Measurements from ENCODE around the gene ISG15.
"Not testable (repeated sequence)": the region's sequence is repeated elsewhere in the genome, so short reads cannot be mapped to it uniquely, and the experiment has no call there.

ISG15 gene

DNA sequence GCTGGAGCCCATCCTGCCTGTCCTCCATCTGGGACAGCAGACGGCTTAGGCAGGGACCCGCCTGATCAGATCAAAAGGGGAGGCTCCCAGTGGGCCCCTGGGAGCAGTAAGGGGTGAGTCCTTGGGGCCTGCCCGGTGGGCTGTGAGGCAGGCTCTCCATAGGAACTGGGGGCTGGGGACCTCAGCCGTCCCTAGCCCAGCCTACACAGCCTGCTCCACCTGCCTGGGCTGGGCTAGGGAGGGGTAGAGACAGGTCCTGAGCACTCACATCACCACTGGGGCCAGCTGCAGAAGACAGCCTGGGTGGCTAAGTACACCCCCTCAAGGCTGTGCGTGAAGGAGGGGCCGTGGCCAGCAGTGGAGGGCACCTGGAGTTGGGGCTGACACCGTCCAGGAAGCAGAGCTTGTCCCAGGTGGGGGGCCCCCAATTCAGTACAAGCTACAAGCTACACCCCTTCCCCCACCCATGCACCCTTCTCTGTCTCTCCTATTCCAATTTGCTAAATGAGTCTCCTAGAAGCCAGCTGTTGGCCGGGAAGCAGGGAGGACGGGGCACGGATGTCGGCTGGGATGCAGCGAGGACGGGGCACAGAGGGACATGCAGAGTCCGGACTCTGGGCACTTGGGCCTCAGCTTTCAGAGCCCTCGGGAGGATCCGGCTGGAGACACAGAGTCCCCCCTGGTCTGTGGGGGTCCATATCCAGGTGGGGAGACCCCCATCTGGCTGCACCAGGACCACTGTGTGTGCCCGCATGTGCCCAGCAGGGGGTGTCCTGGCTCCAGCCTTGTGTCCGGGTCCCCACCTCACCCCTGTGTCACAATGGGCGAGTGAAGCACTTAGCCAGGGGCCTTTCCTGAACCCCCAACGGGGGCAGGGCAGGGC lies 1.7 kb downstream of the ISG15 start:
- Histone ChIP-seq H3K9ac (ENCODE audit: low read length) (peak overlapping the region; percentile 73), H3K36me3 (ENCODE audit: insufficient read depth, low read length) (no peaks in the 10 kb centered on the region; the same call in 1 of the 2 replicates), H3K79me2 (ENCODE audit: insufficient read depth, low read length) (no peaks in the 10 kb centered on the region), H3K9me2 (ENCODE audit: low read depth, low read length) (no peaks in the 10 kb centered on the region), H4K20me1 (ENCODE audit: insufficient read depth, low read length) (no peaks in the 10 kb centered on the region), H3K4me1 (ENCODE audit: insufficient read depth, low read length, severe bottlenecking) (peaks cover 23% of the 10 kb centered on the region), H2AFZ (ENCODE audit: low read length) (no peak overlapping the region), H3K4me3 (ENCODE audit: low read depth, low read length, poor library complexity, severe bottlenecking) (peak overlapping the region; percentile 80), H3K4me2 (ENCODE audit: low read length) (peak overlapping the region; percentile 88), H3F3A (ENCODE audit: insufficient read depth, low read length) (no peaks in the 10 kb centered on the region), H3K27me3 (ENCODE audit: insufficient read depth, low read length) (no peaks in the 10 kb centered on the region), H3K9me3 (ENCODE audit: low read length) (no peaks in the 10 kb centered on the region), H3K27ac (ENCODE audit: low read depth, low read length, poor library complexity, severe bottlenecking) (peak overlapping the region; percentile 55)
- no peak for TF ChIP-seq EZH2 (IDR thresholded peaks at IDR 0.05; ENCODE audit: borderline replicate concordance, low read length)
- TF ChIP-seq, protein P1, sequence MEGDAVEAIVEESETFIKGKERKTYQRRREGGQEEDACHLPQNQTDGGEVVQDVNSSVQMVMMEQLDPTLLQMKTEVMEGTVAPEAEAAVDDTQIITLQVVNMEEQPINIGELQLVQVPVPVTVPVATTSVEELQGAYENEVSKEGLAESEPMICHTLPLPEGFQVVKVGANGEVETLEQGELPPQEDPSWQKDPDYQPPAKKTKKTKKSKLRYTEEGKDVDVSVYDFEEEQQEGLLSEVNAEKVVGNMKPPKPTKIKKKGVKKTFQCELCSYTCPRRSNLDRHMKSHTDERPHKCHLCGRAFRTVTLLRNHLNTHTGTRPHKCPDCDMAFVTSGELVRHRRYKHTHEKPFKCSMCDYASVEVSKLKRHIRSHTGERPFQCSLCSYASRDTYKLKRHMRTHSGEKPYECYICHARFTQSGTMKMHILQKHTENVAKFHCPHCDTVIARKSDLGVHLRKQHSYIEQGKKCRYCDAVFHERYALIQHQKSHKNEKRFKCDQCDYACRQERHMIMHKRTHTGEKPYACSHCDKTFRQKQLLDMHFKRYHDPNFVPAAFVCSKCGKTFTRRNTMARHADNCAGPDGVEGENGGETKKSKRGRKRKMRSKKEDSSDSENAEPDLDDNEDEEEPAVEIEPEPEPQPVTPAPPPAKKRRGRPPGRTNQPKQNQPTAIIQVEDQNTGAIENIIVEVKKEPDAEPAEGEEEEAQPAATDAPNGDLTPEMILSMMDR (IDR thresholded peaks at IDR 0.05; ENCODE audit: low read length): peak; percentile 45

DNA sequence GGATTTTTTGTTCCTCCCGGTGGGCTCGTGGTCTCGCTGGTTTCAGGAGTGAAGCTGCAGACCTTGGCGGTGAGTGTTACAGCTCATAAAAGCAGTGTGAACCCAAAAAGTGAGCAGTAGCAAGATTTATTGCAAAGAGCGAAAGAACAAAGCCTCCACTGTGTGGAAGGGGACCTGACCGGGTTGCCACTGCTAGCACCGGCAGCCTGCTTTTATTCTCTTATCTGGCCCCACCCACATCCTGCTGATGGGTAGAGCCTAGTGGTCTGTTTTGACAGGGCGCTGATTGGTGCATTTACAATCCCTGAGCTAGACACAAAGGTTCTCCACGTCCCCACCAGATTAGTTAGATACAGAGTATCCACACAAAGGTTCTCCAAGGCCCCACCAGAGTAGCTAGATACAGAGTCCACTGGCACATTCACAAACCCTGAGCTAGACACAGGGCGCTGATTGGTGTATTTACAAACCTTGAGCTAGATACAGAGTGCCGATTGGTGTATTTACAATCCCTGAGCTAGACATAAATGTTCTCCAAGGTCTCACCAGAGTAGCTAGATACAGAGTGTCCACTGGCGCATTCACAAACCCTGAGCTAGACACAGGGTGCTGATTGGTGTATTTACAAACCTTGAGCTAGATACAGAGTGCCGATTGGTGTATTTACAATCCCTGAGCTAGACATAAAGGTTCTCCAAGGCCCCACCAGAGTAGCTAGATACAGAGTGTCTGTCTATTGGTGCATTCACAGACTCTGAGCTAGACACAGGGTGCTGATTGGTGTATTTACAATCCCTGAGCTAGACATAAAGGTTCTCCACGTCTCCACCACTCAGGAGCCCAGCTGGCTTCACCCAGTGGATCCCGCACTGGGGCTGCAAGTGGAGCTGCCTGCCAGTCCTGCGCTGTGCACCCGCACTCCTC lies 4.4 kb downstream of the ISG15 start:
- H3K27me3 ChIP-seq (ENCODE audit: insufficient read depth, low read length); H3K27ac ChIP-seq (ENCODE audit: low read depth, low read length, poor library complexity, severe bottlenecking); H3K36me3 ChIP-seq (ENCODE audit: insufficient read depth, low read length); H3K9me3 ChIP-seq (ENCODE audit: low read length); H3K4me2 ChIP-seq (ENCODE audit: low read length); H3K79me2 ChIP-seq (ENCODE audit: insufficient read depth, low read length); H3K9me2 ChIP-seq (ENCODE audit: low read depth, low read length); H3K9ac ChIP-seq (ENCODE audit: low read length); H3F3A ChIP-seq (ENCODE audit: insufficient read depth, low read length); H4K20me1 ChIP-seq (ENCODE audit: insufficient read depth, low read length); H2AFZ ChIP-seq (ENCODE audit: low read length); H3K4me3 ChIP-seq (ENCODE audit: low read depth, low read length, poor library complexity, severe bottlenecking): not testable (repeated sequence)
- H3K4me1 ChIP-seq (ENCODE audit: insufficient read depth, low read length, severe bottlenecking): peaks cover 24% of the 10 kb centered on the region

DNA sequence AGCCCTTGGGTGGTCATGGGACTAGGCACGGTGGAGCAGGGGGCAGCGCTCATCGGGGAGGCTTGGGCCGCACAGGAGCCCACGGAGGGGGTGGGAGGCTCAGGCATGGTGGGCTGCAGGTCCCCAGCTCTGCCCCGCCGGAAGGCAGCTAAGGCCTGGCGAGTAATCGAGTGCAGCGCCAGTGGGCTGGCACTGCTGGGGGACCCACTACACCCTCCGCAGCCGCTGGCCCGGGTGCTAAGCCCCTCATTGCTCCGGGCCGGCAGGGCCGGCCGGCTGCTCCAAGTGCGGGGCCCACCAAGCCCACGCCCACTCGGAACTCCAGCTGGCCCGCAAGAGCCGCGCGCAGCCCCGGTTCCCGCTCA lies 5.0 kb downstream of the ISG15 start:
- Histone ChIP-seq H3K27me3 (ENCODE audit: insufficient read depth, low read length) (peaks cover 12% of the 10 kb centered on the region; the same call in 1 of the 2 replicates), H3K4me1 (ENCODE audit: insufficient read depth, low read length, severe bottlenecking) (peaks cover 20% of the 10 kb centered on the region)
- H3K36me3 ChIP-seq (ENCODE audit: insufficient read depth, low read length); H3K9ac ChIP-seq (ENCODE audit: low read length); H3K9me2 ChIP-seq (ENCODE audit: low read depth, low read length); H4K20me1 ChIP-seq (ENCODE audit: insufficient read depth, low read length); H3K4me2 ChIP-seq (ENCODE audit: low read length); H3F3A ChIP-seq (ENCODE audit: insufficient read depth, low read length); H3K9me3 ChIP-seq (ENCODE audit: low read length); H2AFZ ChIP-seq (ENCODE audit: low read length); H3K79me2 ChIP-seq (ENCODE audit: insufficient read depth, low read length); H3K4me3 ChIP-seq (ENCODE audit: low read depth, low read length, poor library complexity, severe bottlenecking); H3K27ac ChIP-seq (ENCODE audit: low read depth, low read length, poor library complexity, severe bottlenecking): not testable (repeated sequence)
